ENCODE measurements around the gene SERPINA4. TPM values are rescaled to one million over a fixed set of nuclear protein-coding genes. Genes with fewer than 3 reads are reported as not detected.

The SERPINA4 gene
- total RNA-seq, 1 donor from 2014 or later, result not detected

DNA sequence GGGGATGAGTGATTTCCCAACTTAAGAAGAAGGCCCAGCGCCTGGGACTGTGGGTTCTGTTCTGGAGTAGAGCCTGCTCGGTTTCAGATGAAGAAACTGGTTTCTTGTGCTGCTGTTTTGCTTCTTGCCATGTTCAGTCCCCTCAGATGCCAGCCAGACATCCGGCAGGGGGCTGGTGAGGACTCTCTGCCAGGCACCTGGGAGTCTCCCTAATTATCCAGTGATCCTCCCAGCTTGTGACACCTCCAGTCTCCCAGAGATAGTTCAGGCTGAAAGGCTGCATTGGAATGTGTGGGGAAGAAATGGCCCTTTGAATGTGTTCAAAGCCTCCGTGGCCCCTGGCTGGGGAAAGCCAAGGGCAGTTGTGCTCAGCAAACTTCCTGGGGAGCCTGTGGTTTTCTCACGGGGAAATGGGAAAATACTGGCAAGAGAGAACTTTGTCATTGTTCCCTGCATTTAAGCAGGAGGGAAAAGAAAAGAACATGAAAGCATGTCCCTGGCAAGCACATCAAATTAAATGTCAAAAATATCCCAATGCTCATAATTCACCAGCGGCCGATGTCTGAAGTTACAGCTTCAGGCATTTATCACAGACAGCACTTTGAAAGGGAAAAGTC lies 43.5 kb upstream of the SERPINA4 start:
- TF ChIP-seq, protein P1, sequence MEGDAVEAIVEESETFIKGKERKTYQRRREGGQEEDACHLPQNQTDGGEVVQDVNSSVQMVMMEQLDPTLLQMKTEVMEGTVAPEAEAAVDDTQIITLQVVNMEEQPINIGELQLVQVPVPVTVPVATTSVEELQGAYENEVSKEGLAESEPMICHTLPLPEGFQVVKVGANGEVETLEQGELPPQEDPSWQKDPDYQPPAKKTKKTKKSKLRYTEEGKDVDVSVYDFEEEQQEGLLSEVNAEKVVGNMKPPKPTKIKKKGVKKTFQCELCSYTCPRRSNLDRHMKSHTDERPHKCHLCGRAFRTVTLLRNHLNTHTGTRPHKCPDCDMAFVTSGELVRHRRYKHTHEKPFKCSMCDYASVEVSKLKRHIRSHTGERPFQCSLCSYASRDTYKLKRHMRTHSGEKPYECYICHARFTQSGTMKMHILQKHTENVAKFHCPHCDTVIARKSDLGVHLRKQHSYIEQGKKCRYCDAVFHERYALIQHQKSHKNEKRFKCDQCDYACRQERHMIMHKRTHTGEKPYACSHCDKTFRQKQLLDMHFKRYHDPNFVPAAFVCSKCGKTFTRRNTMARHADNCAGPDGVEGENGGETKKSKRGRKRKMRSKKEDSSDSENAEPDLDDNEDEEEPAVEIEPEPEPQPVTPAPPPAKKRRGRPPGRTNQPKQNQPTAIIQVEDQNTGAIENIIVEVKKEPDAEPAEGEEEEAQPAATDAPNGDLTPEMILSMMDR (IDR thresholded peaks at IDR 0.05; ENCODE audit: insufficient read depth, low read length, poor library complexity, severe bottlenecking), result no peak
- Histone ChIP-seq H3K27me3 (ENCODE audit: control insufficient read depth, insufficient read depth, low read length) (peaks cover 2% of the 10 kb centered on the region), H3K4me3 (ENCODE audit: low read depth, low read length) (no peak overlapping the region), H3K36me3 (ENCODE audit: control insufficient read depth, insufficient read depth, low read length) (no peaks in the 10 kb centered on the region)
- DNase-seq (ENCODE audit: low read depth), result no peak

DNA sequence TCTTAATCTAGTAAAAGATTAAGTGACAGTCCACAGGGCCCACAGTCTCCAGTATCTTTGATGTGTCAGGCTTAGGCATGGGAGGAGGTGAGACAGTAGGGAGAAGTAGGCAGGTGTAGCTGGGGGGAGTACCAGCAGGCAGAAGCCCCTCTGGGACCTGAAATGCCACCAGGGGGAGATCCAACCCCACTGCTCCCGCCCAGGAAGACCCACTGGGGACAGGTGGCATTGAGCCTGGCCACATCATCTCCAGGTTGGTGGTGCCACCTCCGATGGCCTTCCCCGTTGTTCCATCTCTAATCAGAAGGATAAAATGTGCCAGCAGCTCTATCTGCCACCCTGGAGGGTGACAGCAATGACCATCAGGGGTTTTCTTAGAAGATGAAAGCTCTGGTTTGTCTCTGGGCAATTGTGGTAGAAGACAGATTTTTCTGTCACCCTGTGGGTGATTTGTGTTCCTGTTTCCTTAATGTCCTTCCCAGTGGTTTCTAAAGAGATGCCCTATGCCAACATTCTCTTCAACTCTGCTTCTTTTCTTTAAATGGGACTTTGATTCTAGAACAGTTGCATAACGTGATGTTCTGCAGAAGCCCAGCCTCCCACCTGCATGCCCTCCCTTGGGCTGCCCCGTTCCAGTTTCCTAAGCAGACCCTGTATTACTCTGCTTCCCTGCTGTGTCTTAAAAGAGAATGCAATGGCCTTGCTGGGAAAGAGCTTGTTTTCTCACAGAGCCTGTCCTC lies 39.7 kb upstream of the SERPINA4 start:
- Histone ChIP-seq H3K4me3 (ENCODE audit: low read depth, low read length) (no peak overlapping the region), H3K36me3 (ENCODE audit: control insufficient read depth, insufficient read depth, low read length) (no peaks in the 10 kb centered on the region), H3K27me3 (ENCODE audit: control insufficient read depth, insufficient read depth, low read length) (no peaks in the 10 kb centered on the region)
- TF ChIP-seq, protein P1 (IDR thresholded peaks at IDR 0.05; ENCODE audit: insufficient read depth, low read length, poor library complexity, severe bottlenecking), result no peak
- DNase-seq (ENCODE audit: low read depth), result no peak

DNA sequence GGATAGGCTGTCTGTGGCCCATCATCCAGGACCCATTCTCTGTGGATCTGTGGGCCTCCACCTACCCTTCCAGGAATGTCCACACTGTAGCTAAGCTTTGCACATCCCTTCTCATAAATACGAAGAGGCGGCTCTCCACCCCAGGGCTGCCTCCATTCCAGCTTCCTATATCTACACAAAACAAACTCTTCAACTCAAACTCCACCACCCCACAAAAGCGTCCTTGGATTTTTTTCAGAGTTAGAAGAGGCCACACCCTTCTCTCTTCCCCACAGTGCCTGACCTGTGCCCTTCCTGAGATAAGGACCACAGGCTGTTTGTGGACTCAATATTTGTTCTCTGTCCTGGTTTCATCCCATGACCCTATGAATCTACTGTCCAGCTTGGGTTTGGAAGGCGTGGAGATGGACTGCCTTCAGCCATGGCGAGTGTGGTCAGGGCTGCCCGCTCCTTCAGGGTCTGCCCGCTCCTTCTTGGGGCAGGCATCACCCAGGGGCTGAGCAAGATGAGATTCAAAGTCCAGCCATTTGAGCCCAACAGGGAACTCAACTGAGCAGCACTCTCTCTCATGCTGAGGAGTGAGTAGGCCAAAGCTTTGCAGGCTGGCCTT lies 39.0 kb upstream of the SERPINA4 start:
- Histone ChIP-seq H3K36me3 (ENCODE audit: control insufficient read depth, insufficient read depth, low read length) (no peaks in the 10 kb centered on the region), H3K27me3 (ENCODE audit: control insufficient read depth, insufficient read depth, low read length) (no peaks in the 10 kb centered on the region), H3K4me3 (ENCODE audit: low read depth, low read length) (no peak overlapping the region)
- TF ChIP-seq, protein P1 (IDR thresholded peaks at IDR 0.05; ENCODE audit: insufficient read depth, low read length, poor library complexity, severe bottlenecking), result no peak
- no peak for DNase-seq (ENCODE audit: low read depth)

DNA sequence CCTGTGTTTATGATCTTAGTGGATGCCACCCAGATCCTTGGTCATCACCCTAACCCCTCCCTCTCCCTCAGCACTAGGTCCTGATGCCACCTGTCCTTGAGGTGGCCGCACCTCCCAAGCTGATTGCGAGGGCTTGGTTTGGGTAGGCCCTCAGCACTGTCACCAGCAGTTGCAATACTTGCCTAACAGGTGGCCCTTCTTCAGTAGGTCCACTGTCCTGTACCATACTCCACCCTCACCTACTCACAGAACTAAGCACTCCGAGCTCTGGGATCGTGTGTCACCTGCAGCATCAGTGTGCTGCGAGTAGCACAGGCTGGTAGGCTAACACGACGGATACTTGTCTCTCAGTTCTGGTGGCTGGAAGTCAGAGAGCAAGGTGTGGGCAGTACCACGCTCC lies 38.0 kb upstream of the SERPINA4 start:
- no peaks in the 10 kb centered on the region for H3K36me3 ChIP-seq (ENCODE audit: control insufficient read depth, insufficient read depth, low read length)
- no peak for DNase-seq (ENCODE audit: low read depth)
- TF ChIP-seq, protein P1 (IDR thresholded peaks at IDR 0.05; ENCODE audit: insufficient read depth, low read length, poor library complexity, severe bottlenecking), result no peak
- H3K4me3 ChIP-seq (ENCODE audit: low read depth, low read length), result no peak overlapping the region
- H3K27me3 ChIP-seq (ENCODE audit: control insufficient read depth, insufficient read depth, low read length), result no peaks in the 10 kb centered on the region

DNA sequence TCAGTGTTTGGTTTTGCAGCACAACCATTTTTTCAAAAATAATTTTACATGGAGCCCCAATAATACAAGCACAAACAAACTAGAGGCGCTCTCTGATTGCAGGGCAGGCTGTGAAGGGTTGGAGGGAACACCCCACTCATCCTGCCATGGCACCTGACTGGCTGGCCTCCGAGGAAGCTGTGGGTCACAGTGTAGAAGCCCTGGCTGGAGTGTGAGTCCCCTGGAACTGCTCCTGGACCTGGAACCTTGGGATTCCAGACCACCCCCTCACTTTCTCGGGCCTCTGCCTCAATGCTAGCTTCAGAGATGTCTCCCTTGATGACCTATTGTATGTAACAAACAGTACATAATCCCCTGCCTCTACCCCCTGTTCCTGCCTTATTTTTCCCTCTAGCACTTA lies 37.1 kb upstream of the SERPINA4 start:
- TF ChIP-seq, protein P1 (IDR thresholded peaks at IDR 0.05; ENCODE audit: insufficient read depth, low read length, poor library complexity, severe bottlenecking), result no peak
- Histone ChIP-seq H3K36me3 (ENCODE audit: control insufficient read depth, insufficient read depth, low read length) (no peaks in the 10 kb centered on the region), H3K27me3 (ENCODE audit: control insufficient read depth, insufficient read depth, low read length) (no peaks in the 10 kb centered on the region), H3K4me3 (ENCODE audit: low read depth, low read length) (no peak overlapping the region)
- no peak for DNase-seq (ENCODE audit: low read depth)

Data from kidney epithelial cell (primary cell).